ENCODE data around the gene ZBTB2. TPM values are rescaled to one million over a fixed set of nuclear protein-coding genes. Genes with fewer than 3 reads are reported as not detected.

The ZBTB2 gene
- total RNA-seq, 1 experiment from 2014 or later: 20.3 TPM

DNA sequence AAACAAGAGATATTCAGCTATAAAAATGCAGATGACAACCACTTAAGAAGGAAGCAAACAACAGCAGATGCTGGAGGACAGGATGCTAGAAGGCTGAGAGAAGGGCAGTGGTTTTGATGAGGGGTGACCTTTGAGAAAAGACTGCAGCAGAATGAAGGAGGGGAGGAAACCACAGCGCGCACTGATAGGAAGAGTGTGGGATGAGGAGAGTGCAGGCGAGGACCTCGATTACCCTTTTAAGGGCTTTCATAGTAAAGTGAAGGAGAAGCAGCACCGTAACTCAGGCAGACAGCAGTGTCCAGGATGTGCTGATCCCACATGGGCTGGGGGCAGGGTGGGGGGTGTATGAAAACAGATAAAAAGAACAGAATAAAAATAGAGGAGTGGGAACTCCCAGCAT is 19.2 kb downstream of the ZBTB2 start:
- BruUV-seq (replicated peaks): no TSS peak
- ChIA-PET POLR2A (ENCODE audit: unreplicated experiment) (no interaction called here), CTCF (no interaction called here)
- H3K9me3 ChIP-seq (ENCODE audit: low read length): no peaks in the 10 kb centered on the region
- H3K4me3 ChIP-seq (ENCODE audit: low read length): no peak overlapping the region
- no peaks in the 10 kb centered on the region for H3K27me3 ChIP-seq (ENCODE audit: low read length)
- TF ChIP-seq EZH2 (IDR thresholded peaks at IDR 0.05; ENCODE audit: low read length, unreplicated experiment) (no peak), EZH2phosphoT487 (IDR thresholded peaks at IDR 0.05; ENCODE audit: borderline replicate concordance, low read length) (no peak)
- TF ChIP-seq, protein P1, sequence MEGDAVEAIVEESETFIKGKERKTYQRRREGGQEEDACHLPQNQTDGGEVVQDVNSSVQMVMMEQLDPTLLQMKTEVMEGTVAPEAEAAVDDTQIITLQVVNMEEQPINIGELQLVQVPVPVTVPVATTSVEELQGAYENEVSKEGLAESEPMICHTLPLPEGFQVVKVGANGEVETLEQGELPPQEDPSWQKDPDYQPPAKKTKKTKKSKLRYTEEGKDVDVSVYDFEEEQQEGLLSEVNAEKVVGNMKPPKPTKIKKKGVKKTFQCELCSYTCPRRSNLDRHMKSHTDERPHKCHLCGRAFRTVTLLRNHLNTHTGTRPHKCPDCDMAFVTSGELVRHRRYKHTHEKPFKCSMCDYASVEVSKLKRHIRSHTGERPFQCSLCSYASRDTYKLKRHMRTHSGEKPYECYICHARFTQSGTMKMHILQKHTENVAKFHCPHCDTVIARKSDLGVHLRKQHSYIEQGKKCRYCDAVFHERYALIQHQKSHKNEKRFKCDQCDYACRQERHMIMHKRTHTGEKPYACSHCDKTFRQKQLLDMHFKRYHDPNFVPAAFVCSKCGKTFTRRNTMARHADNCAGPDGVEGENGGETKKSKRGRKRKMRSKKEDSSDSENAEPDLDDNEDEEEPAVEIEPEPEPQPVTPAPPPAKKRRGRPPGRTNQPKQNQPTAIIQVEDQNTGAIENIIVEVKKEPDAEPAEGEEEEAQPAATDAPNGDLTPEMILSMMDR (conservative IDR thresholded peaks at IDR 0.05; ENCODE audit: low read depth, low read length): no peak
- peaks cover 46% of the 10 kb centered on the region for H3K79me2 ChIP-seq (ENCODE audit: low read length)
- peaks cover 3% of the 10 kb centered on the region for H3F3A ChIP-seq (ENCODE audit: low read length, unreplicated experiment)
- ATAC-seq: no peak
- no peak overlapping the region for H3K9ac ChIP-seq (ENCODE audit: low read length)
- H3K27ac ChIP-seq (ENCODE audit: low read length): no peak overlapping the region
- no peaks in the 10 kb centered on the region for H3K9me2 ChIP-seq (replicated peaks; ENCODE audit: low read length)
- no peak overlapping the region for H3K4me2 ChIP-seq (ENCODE audit: low read length)
- peaks cover 11% of the 10 kb centered on the region; the same call in 1 of the 2 replicates for H3K36me3 ChIP-seq (ENCODE audit: low read depth, low read length)
- H4K20me1 ChIP-seq (ENCODE audit: low read length): no peaks in the 10 kb centered on the region
- intact Hi-C loops (cut with micrococcal nuclease): no loop called here
- no peak overlapping the region for H2AFZ ChIP-seq (ENCODE audit: low read length)
- no peak for DNase-seq
- peaks cover 15% of the 10 kb centered on the region for H3K4me1 ChIP-seq (ENCODE audit: insufficient read depth, low read length)

DNA sequence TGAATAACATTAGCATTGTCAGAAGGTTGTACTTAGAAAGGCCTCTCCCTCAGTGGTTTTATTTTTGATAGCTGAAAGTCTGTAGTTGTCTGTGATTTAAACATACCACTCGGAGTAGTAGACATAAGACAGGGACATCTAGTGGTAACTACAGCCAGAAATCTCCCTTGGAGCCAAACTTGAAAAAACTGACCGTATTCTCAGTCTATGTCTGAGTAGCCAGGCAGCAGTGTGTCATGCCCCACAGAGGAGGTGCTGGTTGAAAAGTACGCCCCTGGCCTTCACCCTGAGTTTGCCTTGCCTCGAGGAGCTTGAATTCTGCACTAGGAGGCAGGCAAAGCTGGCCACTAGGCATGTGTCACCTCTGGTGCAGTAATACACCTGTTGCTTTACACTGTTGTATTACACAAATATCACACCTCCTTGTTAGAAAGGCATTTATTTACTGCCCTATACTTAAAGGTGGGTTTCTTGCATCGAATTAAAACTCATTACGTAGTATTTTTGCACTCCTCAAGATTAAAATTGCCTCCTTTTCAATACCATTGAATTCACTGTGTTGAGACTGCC is 20.8 kb downstream of the ZBTB2 start:
- H3K79me2 ChIP-seq (ENCODE audit: low read length): peaks cover 30% of the 10 kb centered on the region
- no peaks in the 10 kb centered on the region for H4K20me1 ChIP-seq (ENCODE audit: low read length)
- ATAC-seq (no peak), DNase-seq (peak; percentile 11)
- H3K4me3 ChIP-seq (ENCODE audit: low read length): no peak overlapping the region
- no peaks in the 10 kb centered on the region for H3K9me2 ChIP-seq (replicated peaks; ENCODE audit: low read length)
- peaks cover 3% of the 10 kb centered on the region for H3F3A ChIP-seq (ENCODE audit: low read length, unreplicated experiment)
- BruUV-seq (replicated peaks): no TSS peak
- no peak for TF ChIP-seq EZH2phosphoT487 (IDR thresholded peaks at IDR 0.05; ENCODE audit: borderline replicate concordance, low read length)
- TF ChIP-seq, protein P1 (conservative IDR thresholded peaks at IDR 0.05; ENCODE audit: low read depth, low read length): peak; percentile 38; the same call in 1 of the 2 replicates
- peaks cover 15% of the 10 kb centered on the region for H3K4me1 ChIP-seq (ENCODE audit: insufficient read depth, low read length)
- ChIA-PET POLR2A (ENCODE audit: unreplicated experiment) (no interaction called here), CTCF (no interaction called here)
- no peak overlapping the region for H3K4me2 ChIP-seq (ENCODE audit: low read length)
- no peaks in the 10 kb centered on the region for H3K27me3 ChIP-seq (ENCODE audit: low read length)
- H2AFZ ChIP-seq (ENCODE audit: low read length): no peak overlapping the region
- intact Hi-C loops (cut with micrococcal nuclease): no loop called here
- H3K27ac ChIP-seq (ENCODE audit: low read length): no peak overlapping the region
- no peaks in the 10 kb centered on the region for H3K9me3 ChIP-seq (ENCODE audit: low read length)
- H3K9ac ChIP-seq (ENCODE audit: low read length): no peak overlapping the region
- peaks cover 11% of the 10 kb centered on the region; the same call in 1 of the 2 replicates for H3K36me3 ChIP-seq (ENCODE audit: low read depth, low read length)

- intact Hi-C loops (cut with micrococcal nuclease): no loop called here
- no peaks in the 10 kb centered on the region for H3F3A ChIP-seq (ENCODE audit: low read length, unreplicated experiment)
- no peaks in the 10 kb centered on the region for H4K20me1 ChIP-seq (ENCODE audit: low read length)
- no TSS peak for BruUV-seq (replicated peaks)
- no peak overlapping the region for H2AFZ ChIP-seq (ENCODE audit: low read length)
- POLR2A ChIA-PET (ENCODE audit: unreplicated experiment): no interaction called here
- H3K36me3 ChIP-seq (ENCODE audit: low read depth, low read length): peaks cover 6% of the 10 kb centered on the region; the same call in 1 of the 2 replicates
- CTCF ChIA-PET: no interaction called here
- H3K4me1 ChIP-seq (ENCODE audit: insufficient read depth, low read length): no peaks in the 10 kb centered on the region
- H3K27ac ChIP-seq (ENCODE audit: low read length): no peak overlapping the region
- no peak overlapping the region for H3K4me3 ChIP-seq (ENCODE audit: low read length)
- no peaks in the 10 kb centered on the region for H3K79me2 ChIP-seq (ENCODE audit: low read length)
- H3K9me2 ChIP-seq (replicated peaks; ENCODE audit: low read length): no peaks in the 10 kb centered on the region
- H3K9me3 ChIP-seq (ENCODE audit: low read length): no peaks in the 10 kb centered on the region
- ATAC-seq (no peak), DNase-seq (no peak)
- TF ChIP-seq EZH2phosphoT487 (IDR thresholded peaks at IDR 0.05; ENCODE audit: borderline replicate concordance, low read length) (no peak), EZH2 (IDR thresholded peaks at IDR 0.05; ENCODE audit: low read length, unreplicated experiment) (no peak)
- TF ChIP-seq, protein P1 (conservative IDR thresholded peaks at IDR 0.05; ENCODE audit: low read depth, low read length): no peak
- H3K27me3 ChIP-seq (ENCODE audit: low read length): no peaks in the 10 kb centered on the region
- H3K9ac ChIP-seq (ENCODE audit: low read length): no peak overlapping the region
- H3K4me2 ChIP-seq (ENCODE audit: low read length): no peak overlapping the region
These were observed 26.1 kb downstream of the ZBTB2 start for GRCh38 chr6:151365233-151365632.
